ENCODE measurements around the gene NLRC3. TPM values are rescaled to one million over a fixed set of nuclear protein-coding genes. Genes with fewer than 3 reads are reported as not detected.

Gene NLRC3
- total RNA-seq, 1 donor from 2014 or later: not detected

DNA sequence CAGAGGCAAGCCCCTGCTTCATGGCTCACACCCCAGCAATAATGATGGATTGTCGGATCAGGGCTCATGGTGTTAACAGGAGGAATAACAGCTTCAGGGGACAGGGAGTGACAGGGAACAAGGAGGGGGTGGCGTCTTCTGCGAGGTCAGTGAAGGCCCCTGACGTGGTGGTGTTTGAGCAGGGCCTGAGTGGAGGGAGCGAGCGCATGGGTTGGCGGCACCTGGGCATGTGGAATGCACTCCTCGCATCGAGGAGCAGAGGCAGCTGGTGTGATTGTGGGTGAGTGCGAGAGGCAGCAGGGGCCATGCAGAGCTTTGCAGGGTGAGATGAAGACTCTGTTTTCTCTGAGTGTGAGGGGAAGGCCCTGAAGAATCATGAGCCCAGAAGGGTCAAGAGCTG, 43.1 kb downstream of the NLRC3 start:
- Mint-ChIP-seq H3K9me3 (no peaks in the 10 kb centered on the region), H3K4me3 (no peak overlapping the region), H3K27ac (ENCODE audit: unreplicated experiment) (peak overlapping the region; percentile 48), H3K36me3 (ENCODE audit: low read depth) (peaks cover 10% of the 10 kb centered on the region), H3K27me3 (ENCODE audit: low read depth) (no peaks in the 10 kb centered on the region), H3K4me1 (no peaks in the 10 kb centered on the region)
- TF ChIP-seq, protein P1, sequence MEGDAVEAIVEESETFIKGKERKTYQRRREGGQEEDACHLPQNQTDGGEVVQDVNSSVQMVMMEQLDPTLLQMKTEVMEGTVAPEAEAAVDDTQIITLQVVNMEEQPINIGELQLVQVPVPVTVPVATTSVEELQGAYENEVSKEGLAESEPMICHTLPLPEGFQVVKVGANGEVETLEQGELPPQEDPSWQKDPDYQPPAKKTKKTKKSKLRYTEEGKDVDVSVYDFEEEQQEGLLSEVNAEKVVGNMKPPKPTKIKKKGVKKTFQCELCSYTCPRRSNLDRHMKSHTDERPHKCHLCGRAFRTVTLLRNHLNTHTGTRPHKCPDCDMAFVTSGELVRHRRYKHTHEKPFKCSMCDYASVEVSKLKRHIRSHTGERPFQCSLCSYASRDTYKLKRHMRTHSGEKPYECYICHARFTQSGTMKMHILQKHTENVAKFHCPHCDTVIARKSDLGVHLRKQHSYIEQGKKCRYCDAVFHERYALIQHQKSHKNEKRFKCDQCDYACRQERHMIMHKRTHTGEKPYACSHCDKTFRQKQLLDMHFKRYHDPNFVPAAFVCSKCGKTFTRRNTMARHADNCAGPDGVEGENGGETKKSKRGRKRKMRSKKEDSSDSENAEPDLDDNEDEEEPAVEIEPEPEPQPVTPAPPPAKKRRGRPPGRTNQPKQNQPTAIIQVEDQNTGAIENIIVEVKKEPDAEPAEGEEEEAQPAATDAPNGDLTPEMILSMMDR (conservative IDR thresholded peaks at IDR 0.05): no peak
- no peak for DNase-seq (ENCODE audit: low read depth, low spot score)

DNA sequence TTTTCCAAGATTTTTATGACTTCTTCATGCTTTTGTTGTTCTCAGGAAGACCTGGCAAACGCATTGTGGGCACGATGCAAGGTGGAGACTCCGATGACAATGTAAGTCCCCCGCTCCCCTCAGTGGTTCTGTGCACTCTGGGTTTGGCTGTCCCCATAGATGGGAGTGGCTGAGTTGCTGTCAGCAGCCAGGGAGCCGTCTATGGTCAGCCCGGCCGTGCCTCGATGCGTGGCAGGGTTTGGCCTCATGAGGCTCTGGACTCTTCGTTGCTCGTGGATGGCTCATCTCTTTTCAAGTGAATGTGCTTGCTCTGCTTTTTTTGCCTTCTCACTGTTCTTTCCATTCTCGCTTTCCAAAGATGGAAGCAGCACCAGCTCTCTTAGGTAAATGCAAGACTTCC, 44.5 kb downstream of the NLRC3 start:
- Mint-ChIP-seq H3K4me3 (no peak overlapping the region), H3K36me3 (ENCODE audit: low read depth) (peaks cover 22% of the 10 kb centered on the region), H3K27ac (ENCODE audit: unreplicated experiment) (no peak overlapping the region), H3K27me3 (ENCODE audit: low read depth) (no peaks in the 10 kb centered on the region), H3K4me1 (no peaks in the 10 kb centered on the region), H3K9me3 (no peaks in the 10 kb centered on the region)
- TF ChIP-seq, protein P1 (conservative IDR thresholded peaks at IDR 0.05): no peak
- DNase-seq (ENCODE audit: low read depth, low spot score): no peak

DNA sequence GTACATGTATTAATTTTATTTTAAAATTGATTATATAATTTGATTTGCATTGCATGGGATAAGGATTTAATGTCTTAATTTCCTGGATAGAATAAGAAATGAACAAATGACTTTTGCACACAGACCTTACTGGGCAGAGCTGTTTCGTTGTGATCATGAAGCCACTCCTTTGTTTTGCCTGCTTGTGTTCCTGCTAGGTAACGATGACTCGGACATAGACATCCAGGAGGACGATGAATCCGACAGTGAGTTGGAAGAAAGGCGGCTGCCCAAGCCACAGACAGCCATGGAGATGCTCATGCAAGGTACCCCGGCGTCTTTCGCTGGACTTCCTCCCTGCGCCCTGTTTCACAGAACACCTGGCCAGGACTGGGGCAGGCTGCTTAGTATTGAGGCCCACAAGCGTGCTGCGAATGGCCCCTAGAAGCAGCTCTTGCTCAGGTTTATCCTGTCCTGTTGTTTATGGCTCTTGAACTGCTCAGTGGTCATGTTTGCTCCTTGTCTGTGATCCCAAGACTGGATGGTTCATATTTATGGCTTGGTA, 46.8 kb downstream of the NLRC3 start:
- Mint-ChIP-seq H3K27ac (ENCODE audit: unreplicated experiment) (no peak overlapping the region), H3K4me3 (no peak overlapping the region), H3K36me3 (ENCODE audit: low read depth) (peaks cover 30% of the 10 kb centered on the region), H3K4me1 (no peaks in the 10 kb centered on the region), H3K27me3 (ENCODE audit: low read depth) (no peaks in the 10 kb centered on the region), H3K9me3 (no peaks in the 10 kb centered on the region)
- TF ChIP-seq, protein P1 (conservative IDR thresholded peaks at IDR 0.05): no peak
- DNase-seq (ENCODE audit: low read depth, low spot score): no peak

DNA sequence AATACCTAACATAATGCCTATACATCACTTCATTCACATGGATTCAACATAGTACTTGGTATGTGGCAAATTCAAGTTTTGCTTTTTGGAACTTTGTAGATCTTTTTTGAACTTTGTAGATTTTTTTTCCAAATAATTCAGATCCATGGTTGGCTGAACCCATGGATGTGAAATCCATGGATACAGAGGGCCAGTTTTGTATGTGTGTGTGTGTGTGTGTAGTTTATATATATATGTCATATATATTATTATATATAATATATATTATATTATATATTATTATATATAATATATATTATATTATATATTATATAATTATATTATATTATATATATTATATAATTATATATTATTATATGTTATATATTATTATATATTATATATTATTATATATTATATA, 48.0 kb downstream of the NLRC3 start:
- no peak for DNase-seq (ENCODE audit: low read depth, low spot score)
- H3K27ac Mint-ChIP-seq (ENCODE audit: unreplicated experiment): no peak overlapping the region
- H3K27me3 Mint-ChIP-seq (ENCODE audit: low read depth): no peaks in the 10 kb centered on the region
- H3K36me3 Mint-ChIP-seq (ENCODE audit: low read depth): peaks cover 34% of the 10 kb centered on the region
- no peaks in the 10 kb centered on the region for H3K9me3 Mint-ChIP-seq
- no peaks in the 10 kb centered on the region for H3K4me1 Mint-ChIP-seq
- TF ChIP-seq, protein P1 (conservative IDR thresholded peaks at IDR 0.05): no peak
- no peak overlapping the region for H3K4me3 Mint-ChIP-seq

DNA sequence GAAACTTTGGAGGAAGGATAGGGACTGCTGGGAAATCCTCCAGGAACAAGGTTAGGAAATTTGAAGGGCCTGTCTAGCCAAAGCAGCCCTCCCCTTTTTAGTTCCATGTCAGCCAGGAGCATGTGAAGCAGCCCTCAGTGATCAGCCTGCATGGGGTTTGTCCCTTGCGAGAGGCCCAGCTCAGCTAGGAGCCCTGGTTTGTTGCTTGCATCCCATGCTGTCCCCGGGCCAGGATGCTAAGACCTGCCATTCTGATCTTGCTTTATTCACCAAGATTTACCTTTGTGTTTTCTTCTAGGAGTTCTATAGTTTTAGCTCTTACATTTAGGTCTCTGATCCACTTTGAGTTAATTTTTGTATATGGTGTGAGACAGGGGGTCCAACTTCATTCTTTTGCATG, 48.8 kb downstream of the NLRC3 start:
- Mint-ChIP-seq H3K4me1 (no peaks in the 10 kb centered on the region), H3K36me3 (ENCODE audit: low read depth) (peaks cover 32% of the 10 kb centered on the region), H3K4me3 (no peak overlapping the region)

More for the DNA sequence above, 48.8 kb downstream of the NLRC3 start:
- no peak for DNase-seq (ENCODE audit: low read depth, low spot score)
- Mint-ChIP-seq H3K9me3 (no peaks in the 10 kb centered on the region), H3K27ac (ENCODE audit: unreplicated experiment) (no peak overlapping the region), H3K27me3 (ENCODE audit: low read depth) (no peaks in the 10 kb centered on the region)
- TF ChIP-seq, protein P1 (conservative IDR thresholded peaks at IDR 0.05): no peak

Data from neural crest cell (in vitro differentiated cells).